ENCODE measurements around the gene PPP2R5B.

- TF ChIP-seq CTCF (IDR thresholded peaks at IDR 0.05), result no peak
- no peak for TF ChIP-seq EZH2 (IDR thresholded peaks at IDR 0.05)
Observed at GRCh38 chr11:64930340-64930739, 5.9 kb downstream of the PPP2R5B start.
